Measurements from ENCODE around the gene KIF13A.
"Not testable (repeated sequence)": the region's sequence is repeated elsewhere in the genome, so short reads cannot be mapped to it uniquely, and the experiment has no call there.

KIF13A gene

GRCh38 chr6:17842934-17843821 lies 144.3 kb downstream of the KIF13A start:
- DNase-seq, result no peak

GRCh38 chr6:17842014-17842776 lies 145.2 kb downstream of the KIF13A start:
- DNase-seq, result no peak

- DNase-seq, result no peak
Observed at GRCh38 chr6:17839513-17840223, 147.8 kb downstream of the KIF13A start.

GRCh38 chr6:17836293-17836692 lies 151.1 kb downstream of the KIF13A start:
- DNase-seq, result no peak

- DNase-seq, result no peak
Observed at GRCh38 chr6:17835784-17836183, 151.7 kb downstream of the KIF13A start.

- no peak for DNase-seq
Observed at GRCh38 chr6:17831135-17831534, 156.3 kb downstream of the KIF13A start.

- DNase-seq, result no peak
Observed at GRCh38 chr6:17829905-17830304, 157.5 kb downstream of the KIF13A start.

- no peak for DNase-seq
Observed at GRCh38 chr6:17828149-17828548, 159.3 kb downstream of the KIF13A start.

GRCh38 chr6:17826301-17826700 lies 161.1 kb downstream of the KIF13A start:
- no peak for DNase-seq

- DNase-seq, result no peak
Observed at GRCh38 chr6:17820055-17820454, 167.4 kb downstream of the KIF13A start.

GRCh38 chr6:17817763-17818162 lies 169.7 kb downstream of the KIF13A start:
- no peak for DNase-seq

GRCh38 chr6:17816921-17817611 lies 170.4 kb downstream of the KIF13A start:
- no peak for DNase-seq

- DNase-seq, result no peak
Observed at GRCh38 chr6:17813542-17813941, 173.9 kb downstream of the KIF13A start.

- no peak for DNase-seq
Observed at GRCh38 chr6:17812311-17812710, 175.1 kb downstream of the KIF13A start.

- no peak for DNase-seq
Observed at GRCh38 chr6:17808609-17809008, 178.8 kb downstream of the KIF13A start.

- DNase-seq, result not testable (repeated sequence)
Observed at GRCh38 chr6:17807431-17807830, 180.0 kb downstream of the KIF13A start.

GRCh38 chr6:17803409-17803808 lies 184.0 kb downstream of the KIF13A start:
- DNase-seq, result no peak

- no peak for DNase-seq
Observed at GRCh38 chr6:17798477-17799154, 188.8 kb downstream of the KIF13A start.

GRCh38 chr6:17790489-17790888 lies 196.9 kb downstream of the KIF13A start:
- no peak for DNase-seq

GRCh38 chr6:17785094-17785787 lies 202.2 kb downstream of the KIF13A start:
- DNase-seq, result no peak

- no peak for DNase-seq
Observed at GRCh38 chr6:17780061-17780460, 207.4 kb downstream of the KIF13A start.

GRCh38 chr6:17771609-17772008 lies 215.8 kb downstream of the KIF13A start:
- no peak for DNase-seq

All from NCI-H2081 treated with DMSO at 0.1 percent for 48 hours (cell line).